HG03558 (cell line): ENCODE data around the gene BCAN.

Experiments used
- ATAC-seq: cut with Tn5 transposase; IDR thresholded peaks from one replicate; pipeline ENCODE4 v1.9.1; 2021; ENCODE audit warnings: moderate number of reproducible peaks; ENCODE audit not compliant: unreplicated experiment; ENCODE audit errors: extremely low read depth

The BCAN gene

DNA sequence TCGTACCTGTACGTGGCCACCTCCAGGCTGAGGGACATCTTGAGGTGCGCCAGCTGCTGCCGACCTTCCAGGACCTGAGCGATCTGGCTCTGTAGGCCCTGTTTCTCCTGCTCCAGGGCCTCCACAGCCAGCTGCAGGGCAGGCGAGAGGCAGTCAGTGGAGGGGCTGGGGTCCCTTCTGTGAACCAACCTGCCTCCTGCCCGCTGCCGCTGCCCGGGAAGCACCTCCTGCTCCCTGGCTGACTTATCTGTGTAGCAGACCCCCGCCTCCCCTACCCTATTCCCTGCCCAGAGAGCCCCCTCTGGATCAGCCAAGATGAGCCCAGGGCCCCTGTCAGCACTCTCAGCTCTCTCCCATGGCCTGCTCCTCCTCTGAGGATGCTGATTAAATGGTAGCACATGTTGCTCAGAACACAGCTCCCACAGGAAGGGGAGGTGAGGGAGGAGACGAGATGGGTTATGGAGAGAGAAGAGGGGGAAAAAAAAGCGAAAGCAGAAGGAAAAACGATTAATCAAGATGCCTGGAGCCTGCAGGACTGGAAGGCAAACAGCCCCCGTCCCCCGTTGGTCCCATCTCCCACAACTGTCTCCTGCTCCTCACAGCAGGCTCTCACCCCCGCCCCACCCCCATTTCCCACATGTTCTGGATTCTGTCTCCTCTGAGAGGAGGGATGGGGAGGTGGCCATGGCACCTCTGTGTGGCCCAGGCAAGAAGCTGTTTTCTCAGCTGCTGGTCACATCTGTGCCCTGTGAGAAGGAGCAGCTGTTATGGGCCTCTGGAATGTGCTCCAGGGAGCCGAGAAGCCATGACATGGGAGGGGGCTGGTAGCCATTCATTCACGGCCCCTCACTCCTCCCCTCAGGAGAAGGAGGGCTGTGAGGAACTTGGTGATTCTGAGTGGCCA lies 33.5 kb downstream of the BCAN start:
- ATAC-seq: no peak

DNA sequence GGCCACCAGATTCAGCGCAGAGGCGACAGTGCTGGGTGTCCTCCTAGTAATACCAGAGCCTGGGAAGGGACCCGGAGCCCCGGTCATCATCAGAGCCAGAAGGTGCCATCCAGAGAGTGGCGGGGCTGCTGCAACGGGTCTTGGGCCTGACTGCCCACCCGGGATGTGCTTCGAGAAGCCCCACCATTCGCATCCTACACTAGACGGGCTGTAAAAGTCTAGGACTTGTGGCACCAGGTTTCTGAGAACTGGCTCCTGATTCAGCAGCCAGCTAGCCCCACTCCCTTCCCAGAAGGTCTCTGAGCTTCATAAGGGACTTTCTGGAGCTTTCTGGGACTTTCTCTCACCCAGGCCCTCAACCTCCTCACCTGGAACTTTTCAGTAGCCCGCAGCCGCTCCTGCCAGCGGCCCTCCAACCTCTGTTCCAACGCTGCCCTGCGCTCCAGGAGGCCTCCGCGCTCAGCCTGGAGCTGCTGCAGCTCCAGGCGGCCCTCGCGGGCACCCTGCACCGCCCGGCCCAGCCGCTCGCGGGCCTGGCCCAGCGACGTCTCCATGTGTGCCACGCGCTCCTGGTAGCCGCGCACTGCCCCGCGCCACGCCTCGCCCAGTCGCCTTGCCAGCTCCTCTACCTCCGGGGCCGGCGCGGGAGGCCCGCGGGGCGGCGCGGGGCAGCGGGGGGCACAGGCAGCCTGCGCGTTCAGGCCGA lies 34.4 kb downstream of the BCAN start:
- ATAC-seq: no peak

- ATAC-seq: no peak
These were observed 35.1 kb downstream of the BCAN start, which contains the start of gene NES for GRCh38 chr1:156676820-156677615. NES (minus strand) TSS chr1:156677407; CDS start chr1:156677264, 143 bp downstream.

GRCh38 chr1:156677616-156678596 lies 36.0 kb downstream of the BCAN start:
- ATAC-seq: no peak

GRCh38 chr1:156680056-156680455 lies 38.1 kb downstream of the BCAN start:
- no peak for ATAC-seq

GRCh38 chr1:156681196-156681960 lies 39.5 kb downstream of the BCAN start:
- no peak for ATAC-seq

DNA sequence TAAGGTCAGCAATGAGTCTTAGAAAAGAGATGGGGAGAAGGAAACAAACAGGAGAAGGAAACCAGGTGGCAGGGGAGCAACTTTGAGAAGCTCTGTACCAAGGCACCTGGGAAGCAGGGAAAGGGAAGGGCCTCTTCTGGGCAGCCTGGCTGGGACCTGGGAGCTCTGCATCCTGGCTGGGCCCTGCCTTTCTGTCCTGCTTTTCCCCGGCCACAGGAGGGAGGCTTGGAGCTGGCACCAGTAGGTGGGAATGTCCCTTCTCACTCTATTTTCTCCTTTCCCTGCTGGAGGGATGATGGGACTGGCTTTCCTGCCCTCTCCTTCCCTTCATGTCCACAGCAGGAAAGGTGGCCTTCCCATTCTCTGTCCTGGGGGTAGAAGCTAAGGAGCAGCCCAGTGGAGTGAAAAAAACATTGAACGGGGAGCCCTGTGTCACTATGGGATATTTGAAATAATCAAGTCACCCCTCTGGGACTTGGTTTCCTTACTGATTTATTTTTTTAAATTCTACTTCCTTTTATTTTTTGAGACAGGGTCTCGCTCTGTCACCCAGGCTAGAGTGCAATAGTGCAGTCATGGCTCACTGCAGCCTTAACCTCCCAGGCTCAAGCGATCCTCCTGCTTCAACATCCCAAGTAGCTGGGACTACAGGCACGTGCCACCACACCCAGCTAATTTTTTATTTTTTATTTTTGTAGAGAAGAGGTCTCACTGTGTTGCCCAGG lies 40.4 kb downstream of the BCAN start:
- no peak for ATAC-seq

- no peak for ATAC-seq
These were observed 42.4 kb downstream of the BCAN start for GRCh38 chr1:156684227-156684782.

DNA sequence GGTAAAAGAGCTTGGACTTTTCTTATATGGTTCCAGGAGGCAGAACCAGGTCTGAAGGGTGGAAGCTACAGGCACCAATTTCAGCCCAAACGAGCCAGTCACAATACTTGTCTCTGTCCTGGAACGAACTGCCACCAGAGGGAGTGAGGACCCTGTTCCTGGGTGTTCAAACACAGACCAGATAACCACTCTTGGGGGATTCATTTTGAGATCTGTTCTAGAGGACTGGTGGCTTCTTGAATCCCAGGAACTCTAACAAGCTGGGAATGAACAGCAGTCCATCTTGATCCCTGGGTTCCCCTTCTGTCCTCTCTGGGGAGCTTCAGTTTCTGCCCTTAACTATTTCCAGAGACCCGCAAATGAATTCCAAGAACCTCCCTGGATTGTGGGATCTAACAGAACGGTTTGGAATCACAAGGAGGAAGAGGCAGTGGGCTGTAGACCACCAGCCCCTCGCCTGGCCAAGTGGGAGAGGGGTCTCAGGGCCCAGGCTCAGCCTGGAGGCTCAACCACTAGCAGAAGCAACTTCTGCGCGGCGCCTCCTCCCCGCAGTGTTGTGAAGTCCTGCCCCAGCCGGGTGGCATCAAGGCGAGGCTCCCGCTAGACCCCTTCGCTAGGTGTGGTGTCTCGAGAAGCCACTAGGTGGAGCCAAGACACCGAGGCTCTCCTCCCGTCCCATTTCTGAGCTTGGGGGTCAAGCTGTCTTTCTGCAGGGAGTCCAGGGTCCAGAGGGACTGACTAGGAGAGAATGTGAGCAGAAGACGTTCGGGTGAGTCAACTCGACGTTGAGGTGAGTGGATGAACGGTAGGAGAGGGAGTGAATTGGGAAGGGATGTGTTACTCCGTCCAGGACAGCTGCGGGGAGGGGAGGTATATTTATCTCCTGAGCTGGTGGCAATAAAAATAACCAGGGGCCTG lies 47.4 kb downstream of the BCAN start:
- no peak for ATAC-seq

DNA sequence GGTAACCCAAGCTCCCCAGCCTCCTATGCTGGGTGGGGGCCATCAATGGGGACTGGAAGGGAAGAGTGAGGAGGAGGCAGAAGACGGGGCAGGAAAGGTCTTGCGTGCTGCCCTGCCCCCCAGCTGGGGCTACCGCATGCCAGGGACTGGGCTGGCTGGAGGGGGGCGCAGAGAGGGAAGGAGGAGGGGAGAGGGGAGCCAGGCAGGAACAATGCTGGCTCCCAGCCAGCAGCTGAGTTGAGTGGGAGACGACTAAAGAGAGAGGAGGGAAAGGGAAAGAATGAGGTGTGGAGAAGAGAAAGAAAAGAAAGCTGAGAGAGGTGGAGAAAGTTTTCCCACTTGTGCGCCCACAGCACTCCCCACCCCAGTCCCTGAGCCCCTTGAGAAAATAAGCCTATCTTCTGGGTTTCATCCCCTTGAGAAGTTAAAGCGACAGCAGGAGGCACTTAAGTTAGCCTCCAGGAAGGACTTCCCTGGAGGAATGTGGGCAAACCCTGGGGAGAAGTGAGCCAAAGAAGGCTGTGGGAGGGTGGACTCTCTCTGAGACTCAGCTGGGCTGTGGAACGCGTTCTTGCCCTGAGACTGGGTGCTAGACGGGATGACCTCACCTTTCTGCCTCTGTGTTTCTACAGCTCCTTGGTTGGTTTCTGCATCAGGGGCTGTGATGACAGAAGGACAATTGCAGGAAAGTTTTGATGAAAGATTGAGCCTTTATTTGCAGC lies 48.2 kb downstream of the BCAN start:
- no peak for ATAC-seq

- no peak for ATAC-seq
These were observed 48.7 kb downstream of the BCAN start for GRCh38 chr1:156690675-156691036.

- no peak for ATAC-seq
These were observed 49.3 kb downstream of the BCAN start for GRCh38 chr1:156691191-156691590.

GRCh38 chr1:156691665-156692440 lies 49.9 kb downstream of the BCAN start:
- ATAC-seq: no peak

DNA sequence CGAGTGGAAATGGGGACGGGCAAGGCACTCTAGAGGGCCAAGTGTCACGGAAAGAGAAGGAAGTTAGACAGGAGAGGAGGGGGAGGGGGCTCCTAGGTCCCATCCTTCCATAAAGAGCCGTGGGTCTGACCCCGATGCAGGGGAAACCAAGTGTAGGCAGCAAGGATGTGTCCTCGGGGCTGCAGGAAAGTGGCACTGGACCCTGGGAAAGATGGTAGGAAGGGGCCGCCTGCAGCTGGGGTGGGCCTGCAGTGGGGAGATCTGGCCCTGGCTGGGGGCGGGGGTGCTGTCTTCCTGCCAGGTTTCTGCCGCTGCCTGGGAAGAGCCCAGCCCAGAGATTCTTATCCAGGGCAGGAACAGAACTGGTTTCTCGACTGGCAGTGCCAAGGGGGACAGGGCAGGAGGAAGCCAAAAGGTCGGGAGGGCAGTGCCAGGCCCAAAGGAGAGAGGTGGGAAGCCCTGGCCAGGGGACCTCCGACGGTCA lies 50.6 kb downstream of the BCAN start:
- ATAC-seq: no peak
